DMS153 treated with DMSO at 0.1 percent for 48 hours (cell line): ENCODE results near the gene GTF2H4.
"Not testable (repeated sequence)": the region's sequence is repeated elsewhere in the genome, so short reads cannot be mapped to it uniquely, and the experiment has no call there.

ENCODE experiments used
- DNase-seq: peaks from one replicate; lab custom pipeline; 2025; ENCODE audit not compliant: unreplicated experiment; lab: John Stamatoyannopoulos, UW

GTF2H4 gene

DNA sequence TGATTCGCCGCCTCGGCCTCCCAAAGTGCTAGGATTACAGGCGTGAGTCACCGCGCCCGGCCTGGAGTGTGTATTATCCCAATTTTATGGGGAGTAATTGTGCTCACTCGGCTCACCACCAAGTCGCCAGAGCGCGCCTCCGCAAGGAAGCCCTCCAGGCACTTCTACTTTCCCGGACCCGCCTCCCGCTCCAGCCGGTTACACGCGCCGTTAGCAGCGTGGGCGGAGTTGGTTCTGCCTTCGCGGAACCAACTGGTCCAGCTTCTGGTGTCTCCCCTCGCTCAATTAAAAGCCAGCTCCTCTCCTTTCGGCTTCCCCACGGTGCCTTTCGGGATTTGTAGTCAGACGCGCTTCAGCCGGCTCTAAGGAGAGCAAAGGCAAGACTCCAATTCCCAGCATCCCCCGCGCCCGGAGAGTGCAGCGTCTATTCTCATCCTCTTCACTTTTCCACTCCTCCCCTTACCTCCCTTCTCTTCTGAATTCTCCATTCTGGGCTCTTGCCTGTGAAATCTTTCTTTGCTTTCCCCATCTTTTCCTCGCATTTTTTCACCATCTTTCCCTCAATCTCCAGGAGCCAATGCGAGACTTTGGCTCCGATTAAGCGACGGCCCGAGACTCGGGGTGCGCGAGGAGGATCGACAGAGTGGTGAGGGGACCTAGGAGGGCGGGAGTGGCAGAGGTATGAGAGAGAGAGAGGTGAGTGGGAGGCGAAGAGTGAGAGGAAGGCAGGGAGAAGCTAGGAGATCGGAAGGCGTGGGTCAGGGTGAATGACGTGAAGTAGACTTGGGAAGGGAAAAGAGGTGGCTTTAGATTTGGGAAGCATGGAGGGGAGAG lies at the start of gene GTF2H4:
TSS of gene GTF2H4 (plus strand) at position 450 of the 834 bp plus-strand sequence.
- DNase-seq = peak; percentile 95

DNA sequence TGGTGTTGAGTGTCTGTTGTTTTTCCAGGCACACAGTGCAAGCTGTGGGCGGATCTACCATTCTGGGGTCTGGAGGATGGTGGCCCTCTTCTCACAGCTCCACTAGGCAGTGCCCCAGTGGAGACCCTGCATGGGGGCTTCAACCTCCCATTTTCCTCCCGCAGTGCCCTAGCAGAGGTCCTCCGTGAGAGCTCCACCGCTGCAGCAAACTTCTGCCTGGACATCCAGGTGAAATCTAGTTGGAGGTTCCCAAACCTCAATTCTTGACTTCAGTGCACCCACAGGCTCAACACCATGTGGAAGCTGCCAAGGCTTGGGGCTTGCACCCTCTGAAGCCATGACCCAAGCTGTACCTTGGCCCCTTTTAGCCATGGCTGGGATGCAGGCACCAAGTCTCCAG lies 48.3 kb upstream of the GTF2H4 start:
- not testable (repeated sequence) for DNase-seq

DNA sequence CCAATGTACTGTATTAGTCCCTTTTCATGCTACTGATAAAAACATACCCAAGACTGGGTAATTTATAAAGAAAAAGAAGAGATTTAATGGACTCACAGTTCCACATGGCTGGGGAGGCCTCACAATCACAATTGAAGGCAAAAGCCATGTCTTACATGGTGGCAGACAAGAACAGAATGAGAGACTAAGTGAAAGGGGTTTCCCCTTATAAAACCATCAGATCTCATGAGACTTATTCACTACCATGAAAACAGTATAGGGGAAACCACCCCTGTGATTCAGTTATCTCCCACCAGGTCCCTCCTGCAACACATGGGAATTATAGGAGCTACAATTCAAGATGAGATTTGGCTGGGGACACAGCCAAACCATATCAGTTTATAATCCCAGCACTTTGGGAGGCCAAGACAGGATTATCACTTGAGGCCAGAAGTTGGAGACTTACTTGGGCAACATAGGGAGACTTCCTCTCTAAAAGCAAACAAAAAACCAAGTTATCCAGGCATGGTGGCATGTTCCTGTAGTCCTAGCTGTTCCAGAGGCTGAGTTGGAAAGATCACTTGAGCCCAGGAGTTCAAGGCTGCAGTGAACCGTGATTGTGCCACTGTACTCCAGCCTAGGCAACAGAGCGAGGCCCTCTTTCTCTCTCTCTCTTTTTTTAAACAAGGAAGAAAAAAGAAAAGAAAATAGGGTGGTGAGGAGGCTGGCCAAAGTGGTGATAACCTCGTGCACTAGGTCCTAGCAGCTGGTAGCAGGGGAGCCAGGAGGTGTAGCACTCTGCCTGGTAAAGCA lies 46.6 kb upstream of the GTF2H4 start:
- no peak for DNase-seq

DNA sequence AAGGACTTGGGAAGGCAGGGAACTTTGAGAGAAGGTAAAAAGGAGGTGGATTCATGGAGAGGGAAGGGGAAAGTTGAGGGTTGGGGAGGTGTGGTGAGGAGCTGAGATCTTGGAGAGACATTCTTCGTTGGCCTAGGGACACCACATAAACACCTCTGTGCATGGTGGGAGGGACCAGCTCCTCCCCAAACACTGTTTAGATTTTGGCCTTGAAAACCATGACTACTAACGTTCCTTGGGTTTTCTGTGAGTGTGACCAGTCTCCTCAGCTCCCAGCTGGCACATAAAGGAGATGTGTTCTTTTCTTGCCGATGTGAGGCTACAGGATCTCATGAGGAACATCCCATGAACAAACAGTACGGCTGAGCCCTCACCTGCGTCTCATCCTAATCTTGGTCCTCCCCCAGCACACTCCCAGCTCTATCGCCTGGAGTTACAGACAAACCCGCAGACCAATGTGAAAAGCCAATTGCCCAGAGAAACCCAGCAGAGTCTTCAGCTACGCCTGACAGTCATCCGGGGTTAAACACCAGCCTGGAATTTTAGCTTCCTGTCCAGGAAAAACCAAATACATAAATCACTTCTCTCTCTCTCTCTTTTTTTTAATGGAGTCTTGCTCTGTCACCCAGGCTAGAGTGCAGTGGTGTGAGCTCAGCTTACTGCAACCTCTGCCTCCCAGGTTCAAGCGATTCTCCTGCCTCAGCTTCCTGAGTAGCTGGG lies 45.7 kb upstream of the GTF2H4 start:
- DNase-seq = no peak

DNA sequence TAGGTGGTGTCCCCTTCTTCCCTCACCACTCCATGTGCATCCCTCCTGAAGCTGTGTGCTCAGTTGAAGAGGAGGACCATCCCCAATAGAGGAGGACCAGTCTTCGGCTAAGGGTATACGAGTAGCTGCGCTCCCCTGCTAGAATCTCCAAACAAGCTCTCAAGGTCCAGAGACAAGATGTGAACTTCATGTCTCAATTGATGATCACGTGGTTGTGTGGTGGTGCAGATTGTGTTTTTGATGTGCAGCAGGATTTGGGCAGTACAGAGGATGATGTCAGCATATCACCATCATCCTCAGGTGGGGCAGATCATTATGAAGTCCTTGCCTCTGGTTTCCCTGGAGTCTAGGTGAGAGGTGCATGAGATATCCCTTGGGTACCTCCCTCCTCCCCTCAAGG lies 43.7 kb upstream of the GTF2H4 start:
- DNase-seq = no peak

DNA sequence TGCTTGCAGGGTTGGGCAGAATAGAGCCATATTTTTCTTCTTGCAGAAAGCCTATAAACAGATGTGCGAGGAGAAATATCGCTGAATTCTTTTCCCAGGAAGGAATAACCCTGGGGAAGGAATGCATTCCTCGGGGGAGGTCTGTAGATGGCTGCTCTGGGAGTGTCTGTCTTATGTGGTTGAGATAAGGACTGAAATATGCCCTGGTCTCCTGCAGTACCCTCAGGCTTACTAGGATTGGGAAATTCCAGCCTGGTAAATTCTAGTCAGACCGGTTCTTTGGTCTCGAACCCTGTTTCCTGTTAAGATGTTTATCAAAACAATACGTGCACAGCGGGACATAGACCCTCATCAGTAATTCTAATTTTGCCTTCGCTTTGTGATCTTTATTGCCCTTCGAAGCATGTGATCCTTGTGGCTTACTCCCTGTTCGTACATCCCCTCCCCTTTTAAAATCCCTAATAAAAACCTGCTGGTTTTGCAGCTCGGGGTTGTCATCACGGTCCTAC lies 38.7 kb upstream of the GTF2H4 start:
- DNase-seq = not testable (repeated sequence)

DNA sequence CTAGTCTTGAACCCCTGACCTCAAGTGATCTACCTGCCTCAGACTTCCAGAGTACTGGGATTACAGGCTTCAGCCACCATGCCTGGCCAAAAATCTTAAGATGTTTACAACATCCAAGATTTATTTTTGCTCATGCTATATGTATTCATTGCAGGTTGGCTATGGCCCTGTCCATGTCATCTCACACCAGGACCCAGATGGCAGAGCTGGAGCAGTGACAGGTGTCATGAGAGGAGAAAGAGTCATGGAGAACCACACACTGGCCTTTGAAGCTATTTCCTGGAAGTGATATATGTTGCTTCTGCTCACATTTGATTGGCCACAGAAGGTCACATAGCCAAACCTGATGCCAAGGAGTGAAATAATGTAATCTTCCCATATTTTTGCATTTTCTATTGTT lies 37.5 kb upstream of the GTF2H4 start:
- no peak for DNase-seq

DNA sequence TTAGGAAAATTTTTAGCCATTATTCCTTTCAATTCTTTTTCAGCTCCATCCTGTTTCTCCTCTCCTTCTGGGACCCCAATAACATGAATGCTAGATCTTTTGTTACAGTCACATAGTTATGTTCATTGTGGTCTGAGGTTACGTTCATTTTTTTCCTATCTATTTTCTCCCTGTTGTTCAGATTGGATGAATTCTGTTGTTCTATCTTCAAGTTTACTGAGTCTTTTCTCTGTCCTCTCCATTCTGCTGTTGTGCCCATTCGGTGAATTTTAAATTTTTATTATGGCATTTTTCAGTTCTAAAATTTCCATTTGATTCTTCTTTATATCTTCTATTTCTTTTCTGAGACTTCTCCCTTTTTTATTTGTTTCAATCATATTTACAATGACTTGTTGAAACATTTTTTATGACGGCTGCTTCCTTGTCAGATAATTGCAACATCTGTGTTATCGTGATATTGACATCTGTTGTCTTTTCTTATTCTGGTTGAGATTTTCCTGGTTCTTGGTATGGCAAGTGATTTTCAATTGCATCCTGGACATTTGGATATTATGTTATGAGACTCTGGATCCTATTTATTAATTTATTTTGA lies 36.3 kb upstream of the GTF2H4 start:
- no peak for DNase-seq

DNA sequence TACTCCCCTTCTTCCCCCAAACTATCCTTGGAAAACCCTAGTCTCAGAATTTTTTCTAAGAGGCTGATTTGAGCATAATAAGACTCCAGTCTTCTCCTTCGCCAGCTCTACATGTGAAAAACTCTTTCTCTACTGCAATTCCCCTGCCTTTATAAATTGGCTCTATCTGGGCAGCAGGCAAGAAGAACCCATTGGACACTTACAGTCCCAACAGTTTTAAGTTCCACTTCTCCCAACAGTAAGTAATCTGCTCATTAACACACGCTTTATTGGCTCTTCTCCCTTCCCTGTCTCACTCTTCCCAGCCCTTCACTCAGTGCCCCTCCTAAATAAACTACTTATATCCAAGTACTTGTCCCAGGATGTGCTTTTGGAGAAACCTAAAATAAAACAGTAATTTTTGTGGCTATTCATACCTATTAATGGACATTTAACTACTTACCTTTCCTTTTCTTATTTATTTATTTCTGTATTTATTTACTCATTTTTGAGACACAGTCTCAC lies 34.8 kb upstream of the GTF2H4 start:
- no peak for DNase-seq

DNA sequence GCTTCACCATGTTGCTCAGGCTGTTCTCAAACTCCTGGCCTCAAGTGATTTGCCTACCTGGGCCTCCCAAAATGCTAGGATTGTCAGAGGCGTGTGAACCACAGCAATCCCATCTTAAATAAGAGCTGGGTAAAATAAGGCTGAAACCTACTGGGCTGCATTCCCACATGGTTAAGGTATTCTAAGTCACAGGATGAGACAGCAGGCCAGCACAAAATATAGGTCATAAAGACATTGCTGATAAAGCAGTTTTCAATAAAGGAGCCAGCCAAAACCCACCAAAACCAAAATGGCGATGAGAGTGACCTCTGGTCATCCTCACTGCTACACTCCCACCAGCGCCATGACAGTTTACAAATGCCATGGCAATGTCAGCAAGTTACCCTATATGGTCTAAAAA lies 34.2 kb upstream of the GTF2H4 start:
- DNase-seq = not testable (repeated sequence)

DNA sequence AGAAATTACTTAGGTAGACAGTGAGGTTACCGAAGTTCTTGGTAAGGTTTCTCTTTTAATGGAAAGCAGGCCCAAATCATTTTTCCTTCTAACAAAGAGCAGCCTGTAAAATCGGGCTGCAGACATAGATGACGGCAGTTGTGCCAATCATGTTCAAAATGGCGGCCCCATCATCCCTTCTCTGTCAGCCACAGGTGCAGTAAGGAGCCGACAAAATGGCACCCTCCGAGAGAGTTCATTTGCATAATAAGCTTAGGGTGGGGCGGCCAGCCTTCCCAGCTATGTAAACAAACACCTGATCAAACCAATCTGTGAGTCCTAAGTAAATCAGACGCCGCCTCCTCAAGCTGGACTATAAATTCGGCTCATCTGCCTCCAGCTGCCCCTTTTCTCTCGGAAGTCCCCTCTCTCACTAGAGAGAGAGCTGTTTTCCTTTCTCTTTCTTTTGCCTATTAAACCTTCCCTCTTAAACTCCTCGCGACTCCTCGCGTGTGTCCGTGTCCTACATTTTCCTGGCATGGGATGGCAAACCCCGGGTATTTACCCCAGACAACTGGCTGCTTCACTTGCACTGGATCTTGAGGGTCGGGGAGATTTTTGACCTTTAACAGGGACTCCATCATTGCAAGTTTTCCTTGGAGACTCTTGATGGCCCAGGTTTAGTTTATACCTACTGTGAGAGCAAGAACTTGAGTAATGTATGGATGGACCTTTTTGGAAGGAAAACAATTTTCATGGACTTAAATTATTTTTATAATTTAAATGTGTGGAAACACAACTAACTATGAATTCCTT lies 32.6 kb upstream of the GTF2H4 start:
- DNase-seq = peak; percentile 17

DNA sequence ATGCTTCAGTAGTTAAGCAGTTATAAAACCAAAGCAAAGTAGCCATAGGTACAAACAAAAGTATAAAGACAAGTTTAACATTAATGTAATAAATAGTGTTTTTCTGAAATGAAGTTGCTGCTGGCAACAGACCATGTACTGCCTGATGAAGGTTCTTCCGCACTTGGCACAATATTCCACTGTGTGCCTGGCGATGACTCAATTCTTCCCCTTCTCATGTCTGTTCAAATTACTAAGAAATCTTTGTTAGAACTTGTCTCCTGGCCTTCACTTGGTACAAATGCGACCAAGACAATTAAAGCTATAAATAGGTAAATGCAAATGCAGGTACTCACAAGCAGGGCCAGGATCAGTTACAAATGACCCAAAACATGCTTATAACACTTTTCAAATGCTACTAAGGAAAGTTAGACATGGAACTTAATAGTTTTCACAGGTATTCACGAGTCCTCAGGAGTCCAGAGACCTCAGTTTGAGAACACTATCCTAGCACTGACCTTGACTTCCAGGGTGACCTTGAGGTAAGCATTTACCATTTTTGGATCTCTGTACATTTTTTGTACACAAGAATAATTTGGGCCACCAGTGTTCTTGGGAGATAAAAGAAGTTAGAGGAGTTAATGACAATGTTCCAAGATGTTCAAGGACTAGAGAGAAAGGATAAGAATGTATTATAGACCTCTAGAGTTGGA lies 31.8 kb upstream of the GTF2H4 start:
- DNase-seq = no peak

DNA sequence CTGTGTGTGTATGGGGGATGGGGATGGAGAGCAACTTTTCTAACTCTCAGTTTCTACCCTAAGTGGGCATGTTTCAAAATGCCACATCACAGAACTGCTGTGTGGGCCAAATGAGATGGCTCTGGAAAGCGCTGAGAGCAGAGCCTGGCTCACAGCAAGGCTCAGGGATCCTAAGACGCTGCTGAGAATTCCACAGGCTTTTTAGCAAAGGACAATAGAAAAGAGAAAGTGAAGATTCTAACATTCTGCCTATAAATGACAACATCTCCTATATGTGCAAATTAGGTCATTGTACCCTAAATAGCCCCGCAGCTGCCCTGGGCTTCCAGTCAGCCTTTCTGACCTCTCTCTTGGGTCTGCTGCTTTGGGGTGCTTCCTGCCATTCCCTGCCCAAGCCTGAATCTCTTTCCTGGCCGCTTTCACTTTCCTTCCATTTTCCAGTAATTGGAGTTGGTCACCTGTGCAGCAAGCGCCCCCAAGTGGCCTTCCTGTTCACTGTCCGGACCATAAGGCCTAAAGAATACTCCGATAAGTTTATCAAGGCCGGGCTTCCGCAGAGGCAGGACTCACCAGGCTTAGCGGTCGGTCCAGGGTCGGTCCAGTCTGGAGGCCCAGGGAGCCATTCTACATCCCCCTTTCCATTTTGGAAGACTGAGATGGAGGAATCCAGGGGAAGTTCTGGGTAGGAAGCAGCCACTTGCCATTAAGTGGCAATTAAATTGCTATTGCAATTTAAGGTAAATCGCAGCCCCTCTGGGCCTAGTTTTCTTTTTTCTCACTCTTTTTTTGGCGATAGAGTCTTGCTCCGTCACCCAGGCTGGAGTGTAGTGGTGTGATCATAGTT lies 30.4 kb upstream of the GTF2H4 start:
- peak; percentile 85 for DNase-seq

DNA sequence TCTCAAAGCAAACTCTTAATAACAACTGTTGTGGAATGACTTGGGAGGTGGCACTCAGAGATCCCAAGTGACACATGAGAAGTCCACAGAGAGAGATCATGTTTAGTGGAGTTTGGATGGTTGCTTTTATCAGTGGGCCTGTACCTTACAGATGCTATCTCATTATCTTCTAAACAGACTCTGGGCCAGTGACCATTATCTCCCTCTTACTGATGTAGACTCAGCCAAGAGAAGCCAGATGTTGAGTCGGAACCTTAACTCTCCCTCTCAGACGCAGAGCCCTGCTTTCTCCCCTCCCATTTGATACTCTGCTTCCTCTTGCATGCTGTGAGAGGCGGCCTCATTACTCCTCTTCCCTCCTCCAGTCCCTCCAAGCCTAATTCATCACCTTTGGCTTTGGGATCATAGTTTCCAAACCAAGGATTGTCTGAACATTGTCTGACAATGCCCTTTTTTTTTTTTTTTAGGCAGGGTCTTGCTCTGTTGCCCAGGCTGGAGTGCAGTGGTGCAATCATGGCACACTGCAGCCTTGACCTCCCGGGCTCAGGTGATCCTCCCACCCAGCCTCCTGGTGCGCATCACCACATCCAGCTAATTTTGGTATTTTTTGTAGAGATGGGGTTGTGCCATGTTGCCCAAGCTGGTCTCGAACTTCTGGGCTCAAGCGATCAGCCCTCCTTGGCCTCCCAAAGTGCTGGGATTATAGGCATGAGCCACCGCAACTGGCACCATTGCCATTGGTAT lies 28.2 kb upstream of the GTF2H4 start:
- no peak for DNase-seq

DNA sequence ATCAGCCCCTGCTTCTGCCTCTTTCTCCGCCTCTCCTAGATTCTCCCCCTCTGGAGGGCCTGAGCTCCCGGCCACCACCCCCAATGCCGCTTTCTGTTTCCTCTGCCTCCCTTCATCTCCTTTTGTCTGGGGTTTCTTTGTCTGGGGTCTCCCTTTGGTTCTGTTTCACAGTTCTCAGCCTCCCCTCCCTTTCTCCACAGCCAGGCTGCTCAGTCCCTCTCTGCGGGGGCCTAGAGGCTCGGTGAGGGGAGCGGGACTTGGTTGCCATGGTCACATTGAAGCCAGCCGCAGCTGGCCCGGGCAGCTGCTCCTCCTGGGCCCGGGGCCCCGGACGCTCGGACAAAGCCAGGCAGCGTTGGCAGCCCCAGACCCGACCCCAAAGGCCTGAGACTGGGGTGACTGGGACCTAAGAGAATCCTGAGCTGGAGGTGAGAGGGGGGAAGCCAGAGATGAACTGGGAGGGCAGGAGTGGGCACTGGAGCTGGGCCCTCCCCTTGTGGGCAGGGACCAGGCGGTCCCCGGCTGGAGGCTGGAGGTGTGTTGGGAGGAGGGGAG lies 27.2 kb upstream of the GTF2H4 start:
- no peak for DNase-seq

DNA sequence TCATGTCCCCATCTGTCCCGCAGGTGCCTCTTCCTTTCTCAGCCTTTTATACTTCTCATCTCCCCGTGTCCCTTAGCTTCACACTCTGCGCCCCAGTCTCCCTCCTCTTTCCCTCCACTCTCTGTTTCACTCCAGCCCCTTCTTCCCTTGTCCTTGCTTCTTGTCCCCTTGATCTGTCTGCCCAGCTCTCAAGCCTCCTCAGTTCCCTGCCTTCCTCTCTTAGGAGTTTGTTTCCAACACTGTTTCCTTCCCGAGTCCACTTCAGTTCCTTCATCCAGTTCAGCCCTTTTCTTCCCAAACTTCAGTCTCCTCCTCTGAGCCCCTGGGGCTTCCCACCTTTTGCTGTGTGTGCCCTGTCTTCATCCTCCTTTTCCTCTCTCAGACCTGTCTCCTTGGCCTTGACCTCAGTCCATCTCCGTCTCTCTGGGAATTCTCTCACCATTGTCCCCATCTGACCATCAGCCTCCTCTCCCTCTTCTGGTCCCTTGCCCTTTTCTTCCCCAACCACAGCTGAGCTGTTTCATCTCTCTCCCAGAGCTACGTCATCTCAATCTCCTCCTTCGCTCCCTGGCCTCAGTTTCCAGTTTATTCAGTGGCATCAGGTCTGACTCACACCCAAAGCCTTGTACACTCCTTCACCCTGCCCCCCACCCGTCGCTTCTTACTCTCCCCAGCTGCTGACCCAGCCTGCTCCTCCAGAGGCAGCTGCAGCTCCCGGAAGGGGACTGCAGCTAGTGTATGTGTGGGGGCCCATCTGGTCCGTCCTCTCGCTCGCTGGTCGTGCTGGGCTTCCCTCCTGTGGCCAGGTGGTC lies 26.4 kb upstream of the GTF2H4 start:
- DNase-seq = no peak
